HG03354 (cell line): ENCODE measurements around the gene PDHB.

ENCODE experiments used
- ATAC-seq: cut with Tn5 transposase; IDR thresholded peaks from one replicate; pipeline ENCODE4 v1.9.1; 2021; ENCODE audit warnings: mild to moderate bottlenecking; ENCODE audit not compliant: unreplicated experiment, poor library complexity, severe bottlenecking

Gene PDHB

DNA sequence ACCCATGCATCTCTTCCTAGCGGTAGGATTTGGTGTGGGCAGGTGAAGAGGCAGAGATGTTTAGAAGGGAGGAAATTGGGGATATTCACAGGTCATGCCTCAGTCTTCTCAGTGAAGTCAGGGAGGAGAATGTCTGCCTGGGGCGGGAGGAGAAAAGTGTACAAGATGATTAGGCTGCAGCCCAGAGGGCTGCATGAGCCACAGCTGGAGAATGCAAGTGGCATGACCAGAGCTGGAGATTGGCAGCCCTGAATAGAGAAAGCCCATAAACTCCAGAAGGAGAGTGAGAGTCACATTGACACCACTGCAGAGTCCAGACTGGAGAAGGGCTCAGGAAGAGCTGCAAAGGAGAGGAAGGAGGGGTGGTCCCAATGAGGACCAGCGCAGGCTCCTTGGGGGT lies 22.6 kb downstream of the PDHB start:
- ATAC-seq: no peak

GRCh38 chr3:58409663-58410062 lies 24.0 kb downstream of the PDHB start:
- no peak for ATAC-seq

DNA sequence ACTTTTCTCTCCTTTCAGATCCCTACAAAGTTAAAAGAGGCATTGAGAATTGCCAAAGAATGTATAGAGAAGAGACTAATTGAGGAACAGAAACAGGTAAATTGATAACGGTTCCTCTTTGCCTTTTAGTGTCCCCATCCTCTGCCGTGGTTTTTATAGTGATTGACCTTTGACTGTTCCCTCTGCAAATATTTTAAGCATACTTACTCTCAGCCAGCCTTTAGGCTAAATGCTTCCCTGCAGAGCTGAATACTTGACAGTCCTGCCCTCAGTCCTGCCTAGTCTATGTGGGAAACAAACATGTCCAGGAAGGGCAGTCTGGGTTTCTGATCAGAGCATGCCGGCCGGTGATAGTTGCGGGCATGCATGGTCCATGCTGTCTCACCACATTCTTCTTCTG lies 24.7 kb downstream of the PDHB start:
- ATAC-seq: no peak

DNA sequence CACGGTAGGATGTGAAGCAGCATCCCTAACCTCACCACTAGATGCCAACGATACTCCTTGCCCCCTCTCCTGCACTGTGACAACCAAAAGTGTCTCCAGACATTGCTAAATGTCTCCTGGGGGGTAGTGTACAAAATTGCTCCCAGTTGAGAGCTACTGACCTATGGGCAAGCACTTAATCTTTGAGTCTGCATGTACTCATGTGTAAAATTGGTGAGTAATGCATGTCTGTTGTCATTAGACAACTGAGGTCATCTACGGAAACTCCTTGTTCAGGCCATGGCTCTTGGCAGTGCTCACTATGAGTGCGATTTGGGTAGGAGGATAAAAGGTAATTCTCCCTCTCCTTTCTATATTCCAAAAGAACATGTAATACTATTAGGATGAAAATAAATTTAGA lies 29.2 kb downstream of the PDHB start:
- ATAC-seq: no peak

DNA sequence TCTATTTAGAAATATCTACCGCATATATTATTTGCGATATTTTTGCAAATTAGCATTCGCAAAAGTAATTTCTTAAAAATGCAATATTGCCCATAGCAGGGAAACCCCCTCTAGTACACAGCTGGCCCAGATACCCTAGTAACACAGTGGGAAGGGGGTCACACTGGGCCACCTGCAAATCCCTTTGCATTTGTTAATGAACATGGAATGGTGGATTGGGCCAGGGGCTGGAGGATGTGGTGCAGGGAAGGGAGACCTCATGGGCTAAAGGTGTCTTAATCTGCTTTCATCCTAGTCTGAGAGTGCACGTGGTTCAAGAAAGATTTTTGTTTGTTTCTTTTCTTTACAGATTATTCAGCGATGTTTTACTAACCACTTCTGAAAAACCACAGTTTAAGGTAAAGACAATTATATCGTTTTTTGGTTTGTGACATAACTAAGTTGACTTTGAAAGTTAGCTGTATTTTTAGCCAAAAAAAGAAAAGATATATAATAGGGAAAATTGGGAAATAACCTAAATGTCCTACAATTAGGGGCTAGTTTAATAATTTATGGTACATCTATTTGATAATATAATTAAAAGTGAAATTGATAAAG lies 30.0 kb downstream of the PDHB start:
- ATAC-seq: no peak

DNA sequence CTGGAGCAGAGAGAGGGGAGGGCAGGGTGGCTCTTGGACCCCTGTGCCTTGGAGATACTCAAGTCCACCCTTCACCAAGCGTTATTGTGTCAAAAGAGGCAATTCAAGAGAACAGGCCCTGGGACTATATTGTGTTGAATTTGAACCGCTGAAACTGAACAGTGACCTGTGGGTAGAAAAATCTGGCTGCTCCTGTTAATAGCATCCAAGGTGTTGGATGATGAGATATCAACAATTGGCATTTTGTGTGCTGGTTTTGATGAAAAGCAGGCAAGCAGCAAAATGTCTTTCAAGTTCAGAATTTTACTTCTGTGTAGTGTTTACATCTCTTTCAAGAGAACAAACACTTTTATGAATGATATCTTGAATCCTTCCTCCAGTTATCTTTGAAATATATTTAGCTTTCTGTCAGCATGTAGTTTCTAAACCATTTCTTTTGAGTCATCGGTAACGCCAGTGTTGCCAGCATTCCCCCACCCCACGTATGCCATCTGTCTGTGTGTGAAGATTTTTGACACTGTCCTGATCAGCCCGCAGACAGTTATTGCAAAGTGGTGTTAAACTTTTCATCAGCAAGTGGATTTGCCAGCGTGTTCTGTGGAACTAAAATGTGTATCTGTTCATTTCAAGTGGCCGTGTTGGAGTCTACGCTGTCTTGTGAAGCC lies 34.8 kb downstream of the PDHB start:
- no peak for ATAC-seq

DNA sequence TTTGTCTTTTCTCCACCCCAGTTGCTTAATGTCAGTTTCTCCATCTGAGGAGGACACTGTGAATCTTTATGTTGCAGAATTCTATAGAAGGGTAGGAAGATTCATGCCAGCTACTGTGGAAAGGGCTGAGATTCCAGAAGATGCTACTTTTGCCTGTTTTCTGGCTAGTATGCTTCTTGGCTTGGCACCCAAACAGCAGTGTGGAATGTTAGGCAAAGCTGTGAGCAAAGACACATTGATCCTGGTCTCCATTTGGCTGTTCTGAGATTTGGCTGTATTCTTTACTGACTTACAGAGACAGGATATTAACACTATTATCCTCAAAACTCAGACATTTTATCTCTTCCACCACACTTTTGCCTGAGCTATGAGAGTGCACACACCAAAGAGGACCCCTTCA lies 39.3 kb downstream of the PDHB start:
- ATAC-seq: no peak

- no peak for ATAC-seq
These were observed 41.5 kb downstream of the PDHB start for GRCh38 chr3:58392181-58392580.

DNA sequence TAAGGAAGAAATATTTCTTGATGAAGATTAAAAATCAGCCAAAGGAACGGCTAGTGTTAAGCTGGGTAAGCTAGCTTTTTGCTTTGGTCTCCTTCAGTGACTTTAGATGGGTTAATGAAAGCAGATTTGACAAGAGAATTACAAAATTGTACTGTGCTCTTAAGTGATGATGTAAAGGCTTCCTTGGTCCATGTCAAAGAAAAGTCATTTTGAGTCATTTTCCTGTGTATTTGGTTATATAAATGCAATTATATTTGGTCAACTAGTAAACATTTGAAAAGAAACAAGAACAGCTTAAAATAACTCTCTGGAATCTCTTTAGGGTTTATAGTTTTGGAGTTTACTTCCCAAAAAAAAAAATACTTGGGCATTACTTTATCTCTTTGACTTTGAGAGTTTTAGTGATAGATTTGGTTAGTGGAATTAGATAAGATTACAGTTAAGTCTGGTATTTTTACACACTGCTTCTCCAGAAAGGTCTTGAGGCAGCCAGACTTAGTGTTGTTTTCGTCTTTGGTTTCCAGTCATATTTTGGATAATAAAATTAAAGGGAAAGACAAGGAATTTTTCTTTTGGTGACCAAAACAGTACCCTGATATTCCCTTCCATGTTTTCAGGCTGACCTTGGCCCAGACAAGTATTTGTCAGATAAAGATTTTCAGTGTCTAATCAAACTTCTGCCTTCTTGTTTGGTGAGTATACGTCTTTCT lies 42.3 kb downstream of the PDHB start:
- ATAC-seq: no peak

DNA sequence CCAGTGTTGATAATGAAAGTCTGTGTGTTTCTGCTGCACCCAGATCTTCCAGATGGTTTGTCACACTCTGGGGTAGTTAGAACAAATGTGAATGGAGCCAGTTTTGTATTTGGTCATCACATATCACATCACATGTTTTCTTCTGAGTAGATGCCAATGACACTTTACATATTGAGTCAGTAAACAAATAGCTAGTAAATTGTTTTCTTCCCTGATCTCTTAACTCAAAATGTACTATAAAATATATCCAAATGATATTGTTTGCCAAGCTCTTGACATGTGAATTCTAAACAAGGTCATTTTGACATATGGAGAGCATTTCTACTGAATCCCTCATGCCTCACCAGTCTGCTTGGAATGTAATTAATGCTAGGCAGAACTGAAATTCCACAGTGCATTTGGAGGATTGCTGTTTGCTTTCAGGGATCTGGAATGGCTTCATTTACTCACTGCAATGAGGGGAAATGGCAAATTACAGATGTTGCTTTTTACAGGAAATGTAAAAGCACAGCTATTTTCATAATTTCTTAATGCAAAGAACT lies 45.0 kb downstream of the PDHB start:
- no peak for ATAC-seq

- no peak for ATAC-seq
These were observed 45.7 kb downstream of the PDHB start for GRCh38 chr3:58387650-58388546.

GRCh38 chr3:58386626-58387365 lies 46.8 kb downstream of the PDHB start:
- no peak for ATAC-seq

DNA sequence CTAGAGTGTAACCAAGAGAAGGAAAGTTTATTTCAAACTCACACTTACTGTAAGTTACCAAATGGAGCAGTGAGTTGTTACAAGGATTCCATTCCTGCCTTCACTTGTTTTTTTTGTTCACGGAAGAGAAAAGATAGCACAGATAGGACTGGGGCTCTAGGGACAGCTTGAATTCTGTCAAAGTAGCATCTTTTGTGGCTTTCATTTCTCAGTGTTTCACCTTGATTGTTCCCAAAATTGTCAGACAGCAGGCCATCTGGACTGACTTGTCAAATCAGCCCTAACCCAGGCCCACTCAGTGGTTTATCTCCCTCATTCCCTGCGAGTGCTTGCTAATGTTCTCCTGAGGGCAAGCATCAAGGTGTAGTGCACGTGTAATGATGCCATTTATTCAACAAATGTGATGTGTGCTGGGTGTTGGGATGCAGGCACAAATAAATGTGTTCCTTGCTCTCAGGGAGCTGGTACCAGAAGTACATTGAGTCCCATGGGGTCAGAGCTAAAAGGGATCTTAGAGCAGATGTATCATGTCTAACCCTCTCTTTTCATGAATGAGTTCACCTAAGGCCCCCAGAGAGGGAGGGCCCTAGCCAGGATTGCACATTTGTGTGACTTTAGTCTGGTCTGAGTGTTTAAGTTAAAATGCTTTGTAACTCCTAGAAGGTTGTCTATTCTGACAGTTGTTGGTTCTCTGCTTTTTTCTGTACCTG lies 49.1 kb downstream of the PDHB start:
- no peak for ATAC-seq

- no peak for ATAC-seq
These were observed 49.7 kb downstream of the PDHB start for GRCh38 chr3:58383904-58384303.

DNA sequence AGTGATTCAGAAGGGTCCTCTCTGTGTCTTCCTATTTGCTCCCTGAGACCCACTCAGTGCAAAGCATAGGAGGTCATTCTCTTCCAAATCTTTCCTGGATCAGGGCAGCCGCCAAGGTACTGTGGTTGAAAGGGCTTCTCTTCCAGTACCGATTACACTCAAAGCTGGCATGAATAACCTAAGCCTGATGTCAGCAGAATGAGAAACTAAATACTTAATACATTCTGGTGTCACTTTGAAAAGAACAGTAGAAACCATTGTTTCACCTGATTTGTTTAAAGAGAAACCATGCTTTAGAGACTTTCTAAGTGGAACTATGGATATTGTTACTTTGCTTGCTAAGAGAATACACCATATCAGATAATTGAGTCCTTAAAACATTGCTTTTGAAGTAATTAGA lies 50.2 kb downstream of the PDHB start:
- no peak for ATAC-seq

DNA sequence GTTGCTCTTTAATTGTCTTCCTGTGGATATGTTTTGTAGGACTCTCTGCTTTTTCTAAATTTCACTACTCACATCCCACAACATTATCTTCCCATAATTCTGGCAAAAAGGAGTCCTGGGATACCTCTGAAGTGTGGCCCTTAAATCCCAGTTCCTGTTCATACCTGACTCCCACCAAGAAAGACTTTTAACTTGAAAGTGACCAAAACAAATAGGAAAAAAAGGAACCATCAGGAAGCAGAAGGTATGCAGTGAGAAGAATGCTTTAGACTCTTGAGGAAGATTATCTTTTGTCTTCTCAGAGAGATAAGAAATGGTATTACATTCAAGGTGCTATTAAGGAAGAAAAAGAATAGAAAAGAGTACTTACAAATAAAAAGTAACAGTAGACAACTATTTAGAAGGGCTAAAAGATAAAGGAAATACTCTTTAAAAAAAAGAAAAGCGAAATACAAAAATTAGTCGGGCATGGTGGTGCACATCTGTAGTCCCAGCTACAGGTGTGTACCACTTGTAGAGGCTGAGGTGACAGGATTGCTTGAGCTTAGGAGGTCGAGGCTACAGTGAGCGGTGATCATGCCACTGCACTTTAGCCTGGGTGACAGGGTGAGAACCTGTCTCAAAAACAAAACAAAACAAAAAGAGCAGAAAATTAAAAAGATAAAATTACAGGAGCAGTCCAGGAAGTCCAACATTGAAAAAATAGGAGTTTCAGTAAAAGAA lies 54.1 kb downstream of the PDHB start:
- ATAC-seq: no peak

DNA sequence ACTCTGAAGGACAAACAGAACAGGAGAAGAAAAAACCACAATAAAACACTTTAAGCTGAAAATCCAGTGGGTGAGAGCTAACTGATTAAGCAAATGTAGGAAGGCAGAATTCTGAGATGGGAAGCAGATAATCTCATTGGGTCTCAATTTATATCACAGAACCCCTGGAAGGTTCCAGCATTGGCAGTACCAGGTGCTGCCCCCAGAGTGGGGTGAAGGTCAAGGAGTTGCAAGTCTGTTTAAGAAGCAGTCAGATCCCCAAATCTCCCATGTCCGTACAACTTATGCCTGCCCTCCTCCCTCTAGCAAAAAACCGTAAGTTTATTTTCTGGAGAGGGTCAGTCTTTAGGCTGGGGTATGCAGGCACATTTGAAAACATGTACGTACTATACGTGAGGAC lies 55.9 kb downstream of the PDHB start:
- ATAC-seq: no peak
